ENCODE measurements around the gene SERPINA4. TPM values are rescaled to one million over a fixed set of nuclear protein-coding genes. Genes with fewer than 3 reads are reported as not detected.

The SERPINA4 gene
- total and polyA plus RNA-seq, 2 experiments from 2014 or later: not detected

GRCh38 chr14:94612580-94613554, 51.6 kb downstream of the SERPINA4 start:
- no peak overlapping the region for H3K4me3 Mint-ChIP-seq
- no peaks in the 10 kb centered on the region for H3F3A ChIP-seq (replicated peaks; ENCODE audit: low read depth)
- H3K27me3 ChIP-seq (ENCODE audit: insufficient read depth): no peaks in the 10 kb centered on the region
- no peak overlapping the region for H3K4me3 ChIP-seq
- peaks cover 5% of the 10 kb centered on the region; the same call in 1 of the 3 replicates for H3K4me1 Mint-ChIP-seq
- no peaks in the 10 kb centered on the region for H3K79me2 ChIP-seq (replicated peaks; ENCODE audit: insufficient read depth)
- H3K36me3 ChIP-seq (ENCODE audit: insufficient read depth): no peaks in the 10 kb centered on the region
- peaks cover 4% of the 10 kb centered on the region for H3K27me3 Mint-ChIP-seq (ENCODE audit: insufficient read depth, low read depth, poor library complexity)
- no peak overlapping the region for H2AFZ ChIP-seq
- no peaks in the 10 kb centered on the region for H3K4me1 ChIP-seq (ENCODE audit: insufficient read depth)
- H3K4me2 ChIP-seq: no peak overlapping the region
- H4K20me1 ChIP-seq (replicated peaks; ENCODE audit: insufficient read depth): no peaks in the 10 kb centered on the region
- H3K27ac ChIP-seq (ENCODE audit: low read depth): no peak overlapping the region
- H3K36me3 Mint-ChIP-seq (ENCODE audit: low read depth): peaks cover 7% of the 10 kb centered on the region; the same call in 2 of the 3 replicates
- ATAC-seq (no peak), DNase-seq (ENCODE audit: low spot score) (no peak)
- H3K9me2 ChIP-seq (ENCODE audit: insufficient read depth): no peaks in the 10 kb centered on the region
- peaks cover 18% of the 10 kb centered on the region for H3K9me3 Mint-ChIP-seq
- TF ChIP-seq CTCF (conservative IDR thresholded peaks at IDR 0.05; ENCODE audit: low read depth in 2 of 2) (no peak), REST (IDR thresholded peaks at IDR 0.05; ENCODE audit: unreplicated experiment) (peak; percentile 25)
- H3K27ac Mint-ChIP-seq: no peak overlapping the region

GRCh38 chr14:94613720-94614644, 52.7 kb downstream of the SERPINA4 start:
- H3K27me3 Mint-ChIP-seq (ENCODE audit: insufficient read depth, low read depth, poor library complexity): peaks cover 5% of the 10 kb centered on the region
- TF ChIP-seq ETS1 (IDR thresholded peaks at IDR 0.05) (no peak), CREB1 (CRISPR knock-in tag; IDR thresholded peaks at IDR 0.05; ENCODE audit: low read depth) (no peak), ZNF331 (CRISPR knock-in tag; IDR thresholded peaks at IDR 0.05; ENCODE audit: low read depth) (no peak), POLR2AphosphoS5 (IDR thresholded peaks at IDR 0.05; ENCODE audit: low read depth) (no peak), NANOG (IDR thresholded peaks at IDR 0.05; ENCODE audit: borderline replicate concordance) (no peak), REST (IDR thresholded peaks at IDR 0.05; ENCODE audit: unreplicated experiment) (no peak), JUNB (IDR thresholded peaks at IDR 0.05; ENCODE audit: unreplicated experiment) (no peak), EZH2phosphoT487 (IDR thresholded peaks at IDR 0.05; ENCODE audit: unreplicated experiment) (no peak), ZNF114 (CRISPR knock-in tag; IDR thresholded peaks at IDR 0.05) (no peak)

More at GRCh38 chr14:94613720-94614644, 52.7 kb downstream of the SERPINA4 start:
- peaks cover 5% of the 10 kb centered on the region; the same call in 1 of the 3 replicates for H3K4me1 Mint-ChIP-seq
- Histone ChIP-seq H3K4me2 (no peak overlapping the region), H3F3A (replicated peaks; ENCODE audit: low read depth) (no peaks in the 10 kb centered on the region), H3K4me1 (ENCODE audit: insufficient read depth) (no peaks in the 10 kb centered on the region), H3K27me3 (ENCODE audit: insufficient read depth) (no peaks in the 10 kb centered on the region), H3K4me3 (no peak overlapping the region), H3K27ac (ENCODE audit: low read depth) (no peak overlapping the region), H3K9me2 (ENCODE audit: insufficient read depth) (no peaks in the 10 kb centered on the region), H4K20me1 (replicated peaks; ENCODE audit: insufficient read depth) (no peaks in the 10 kb centered on the region), H2AFZ (no peak overlapping the region), H3K79me2 (replicated peaks; ENCODE audit: insufficient read depth) (no peaks in the 10 kb centered on the region), H3K36me3 (ENCODE audit: insufficient read depth) (no peaks in the 10 kb centered on the region)
- ATAC-seq: no peak
- no peak for DNase-seq (ENCODE audit: low spot score)
- no peak overlapping the region for H3K4me3 Mint-ChIP-seq
- H3K27ac Mint-ChIP-seq: no peak overlapping the region
- H3K36me3 Mint-ChIP-seq (ENCODE audit: low read depth): peaks cover 13% of the 10 kb centered on the region; the same call in 2 of the 3 replicates
- H3K9me3 Mint-ChIP-seq: peaks cover 25% of the 10 kb centered on the region

Measured in GM23338 (cell line).